SU-DHL-6 (cell line): Measurements from ENCODE around the gene HELQ.

ENCODE experiments used
- H2AFZ ChIP-seq: fragments of 200-600 bp; sonication (generic); 2 replicates; pipeline ENCODE4 v1.6.1; 2014; ENCODE audit warnings: low read depth, mild to moderate bottlenecking, moderate library complexity, mixed read lengths, antibody characterized with exemption, low read length; ENCODE audit not compliant: severe bottlenecking
- H3F3A ChIP-seq: fragments of 200-600 bp; shearing (Covaris generic); 2 replicates; pipeline ENCODE4 v1.6.0; 2016; ENCODE audit warnings: antibody characterized with exemption, mild to moderate bottlenecking; ENCODE audit not compliant: insufficient read depth
- H3K27ac ChIP-seq: fragments of 200-600 bp; sonication (generic); 2 replicates; pipeline ENCODE4 v1.5.1; 2016; ENCODE audit warnings: low read depth, mild to moderate bottlenecking, low read length, moderate library complexity, mixed read lengths
- H3K27me3 ChIP-seq: fragments of 200-600 bp; sonication (generic), shearing (Covaris generic); 2 replicates; pipeline ENCODE4 v1.6.0; 2014; ENCODE audit warnings: mild to moderate bottlenecking, low read length
- H3K36me3 ChIP-seq: fragments of 200-600 bp; sonication (generic); 2 replicates; pipeline ENCODE4 v1.6.1; 2014; ENCODE audit warnings: mild to moderate bottlenecking, low read length, mixed read lengths
- H3K4me2 ChIP-seq: fragments of 300-600, 200-600 bp; shearing (Covaris generic), sonication (generic); 2 replicates; pipeline ENCODE4 v1.6.0; 2014; ENCODE audit warnings: low read length, low read depth, mild to moderate bottlenecking; ENCODE audit not compliant: poor library complexity, severe bottlenecking
- H3K4me3 ChIP-seq: fragments of 200-600 bp; sonication (generic); 2 replicates; pipeline ENCODE4 v1.5.1; 2014; ENCODE audit warnings: antibody characterized with exemption, low read length, mild to moderate bottlenecking, mixed read lengths; ENCODE audit not compliant: insufficient read depth, poor library complexity, severe bottlenecking
- H3K79me2 ChIP-seq: fragments of 200-600 bp; sonication (generic); 2 replicates; pipeline ENCODE4 v1.6.1; 2014; ENCODE audit warnings: mild to moderate bottlenecking, low read length, moderate library complexity; ENCODE audit not compliant: insufficient read depth
- H3K9ac ChIP-seq: fragments of 200-600 bp; sonication (generic); 2 replicates; pipeline ENCODE4 v1.7.0; 2014; ENCODE audit warnings: mild to moderate bottlenecking, low read length
- H3K9me2 ChIP-seq: fragments of 200-600 bp; sonication (generic); replicated peaks from 2 replicates; pipeline ENCODE4 v1.6.1; 2014; ENCODE audit warnings: low read length; ENCODE audit not compliant: insufficient read depth
- H3K9me3 ChIP-seq: fragments of 200-600 bp; sonication (generic); 2 replicates; pipeline ENCODE4 v1.6.1; 2014; ENCODE audit warnings: low read length, mixed read lengths; ENCODE audit not compliant: insufficient read depth
- H4K20me1 ChIP-seq: fragments of 200-600 bp; sonication (generic); 2 replicates; pipeline ENCODE4 v1.6.1; 2014; ENCODE audit warnings: low read depth, mild to moderate bottlenecking, antibody characterized with exemption, low read length, moderate library complexity, mixed read lengths
- CTCF ChIP-seq: fragments of 200-600 bp; sonication (generic); IDR thresholded peaks from one replicate; pipeline ENCODE4 v1.5.1; 2017; ENCODE audit warnings: antibody characterized with exemption, mild to moderate bottlenecking, low read length, moderate library complexity; ENCODE audit not compliant: insufficient read depth, poor library complexity, severe bottlenecking
- EZH2phosphoT487 ChIP-seq: fragments of 200-600 bp; sonication (generic), shearing (Covaris generic); conservative IDR thresholded peaks from 2 replicates; pipeline ENCODE4 v1.6.1; 2018; ENCODE audit warnings: mild to moderate bottlenecking, antibody characterized with exemption, low read length, moderate library complexity, mixed read lengths

HELQ gene

GRCh38 chr4:83436680-83437079 lies 18.9 kb downstream of the HELQ start:
- no peaks in the 10 kb centered on the region for H3K9me2 ChIP-seq

GRCh38 chr4:83431200-83431599 lies 24.4 kb downstream of the HELQ start:
- Histone ChIP-seq H4K20me1 (no peaks in the 10 kb centered on the region), H2AFZ (no peak overlapping the region), H3K79me2 (no peaks in the 10 kb centered on the region), H3K4me3 (no peak overlapping the region), H3K27ac (no peak overlapping the region), H3F3A (0 out of 2 replicates have a peak, but pooled peaks cover 2% of the 10 kb centered on the region), H3K4me2 (no peak overlapping the region), H3K9me2 (no peaks in the 10 kb centered on the region), H3K9me3 (no peaks in the 10 kb centered on the region), H3K9ac (no peak overlapping the region), H3K27me3 (no peaks in the 10 kb centered on the region), H3K36me3 (0 out of 2 replicates have a peak, but pooled peaks cover 5% of the 10 kb centered on the region)
- TF ChIP-seq EZH2phosphoT487 = no peak
- no peak for TF ChIP-seq CTCF

More at GRCh38 chr4:83436680-83437079, 18.9 kb downstream of the HELQ start:
- Histone ChIP-seq H3F3A (peaks cover 24% of the 10 kb centered on the region; the same call in 1 of the 2 replicates), H4K20me1 (no peaks in the 10 kb centered on the region), H3K4me2 (peak overlapping the region; percentile 65), H3K36me3 (no peaks in the 10 kb centered on the region; the same call in 1 of the 2 replicates), H3K79me2 (no peaks in the 10 kb centered on the region), H3K27ac (peak overlapping the region; percentile 90), H3K9me3 (no peaks in the 10 kb centered on the region), H3K9ac (peak overlapping the region; percentile 6), H2AFZ (no peak overlapping the region), H3K27me3 (no peaks in the 10 kb centered on the region), H3K4me3 (no peak overlapping the region)
- TF ChIP-seq CTCF = no peak
- no peak for TF ChIP-seq EZH2phosphoT487

- Histone ChIP-seq H4K20me1 (no peaks in the 10 kb centered on the region), H2AFZ (no peak overlapping the region), H3K9ac (no peak overlapping the region), H3K36me3 (no peaks in the 10 kb centered on the region), H3K27me3 (no peaks in the 10 kb centered on the region), H3K9me3 (no peaks in the 10 kb centered on the region), H3F3A (no peaks in the 10 kb centered on the region), H3K9me2 (no peaks in the 10 kb centered on the region), H3K27ac (no peak overlapping the region), H3K4me2 (no peak overlapping the region), H3K79me2 (no peaks in the 10 kb centered on the region), H3K4me3 (no peak overlapping the region)
- TF ChIP-seq CTCF = no peak
- no peak for TF ChIP-seq EZH2phosphoT487
These were observed 37.4 kb downstream of the HELQ start for GRCh38 chr4:83418211-83418610.
